GM18870 (cell line): Measurements from ENCODE around the gene NR3C1.
A peak's percentile ranks its signal among the peaks of the same experiment; 100 is the strongest.

Source experiments
- ATAC-seq: cut with Tn5 transposase; IDR thresholded peaks from one replicate; pipeline ENCODE4 v1.9.1; 2021; ENCODE audit warnings: moderate library complexity; ENCODE audit not compliant: unreplicated experiment

Gene NR3C1

DNA sequence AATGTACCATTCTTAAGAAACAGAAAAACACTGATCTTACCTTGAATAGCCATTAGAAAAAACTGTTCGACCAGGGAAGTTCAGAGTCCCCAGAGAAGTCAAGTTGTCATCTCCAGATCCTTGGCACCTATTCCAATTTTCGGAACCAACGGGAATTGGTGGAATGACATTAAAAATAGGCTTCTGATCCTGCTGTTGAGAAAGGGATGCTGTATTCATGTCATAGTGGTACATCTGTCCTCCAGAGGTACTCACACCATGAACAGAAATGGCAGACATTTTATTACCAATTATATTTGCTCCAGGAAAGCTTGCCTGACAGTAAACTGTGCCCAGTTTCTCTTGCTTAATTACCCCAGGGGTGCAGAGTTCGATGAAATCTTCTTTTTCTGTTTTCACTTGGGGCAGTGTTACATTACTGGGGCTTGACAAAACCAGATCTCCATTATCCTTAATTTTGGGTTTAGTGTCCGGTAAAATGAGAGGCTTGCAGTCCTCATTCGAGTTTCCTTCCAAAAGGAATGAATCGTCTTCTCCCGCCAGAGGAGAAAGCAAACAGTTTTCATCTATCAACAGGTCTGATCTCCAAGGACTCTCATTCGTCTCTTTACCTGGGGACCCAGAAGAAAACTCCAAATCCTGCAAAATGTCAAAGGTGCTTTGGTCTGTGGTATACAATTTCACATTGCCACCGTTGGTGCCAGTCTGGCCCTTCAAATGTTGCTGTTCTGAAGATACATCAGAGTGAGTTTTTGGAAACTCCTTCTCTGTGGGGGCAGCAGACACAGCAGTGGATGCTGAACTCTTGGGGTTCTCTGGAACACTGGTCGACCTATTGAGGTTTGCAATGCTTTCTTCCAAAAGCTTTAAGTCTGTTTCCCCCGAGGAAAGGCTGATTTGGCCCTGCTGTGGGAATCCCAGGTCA is 3.6 kb downstream of the NR3C1 start:
- ATAC-seq: no peak

DNA sequence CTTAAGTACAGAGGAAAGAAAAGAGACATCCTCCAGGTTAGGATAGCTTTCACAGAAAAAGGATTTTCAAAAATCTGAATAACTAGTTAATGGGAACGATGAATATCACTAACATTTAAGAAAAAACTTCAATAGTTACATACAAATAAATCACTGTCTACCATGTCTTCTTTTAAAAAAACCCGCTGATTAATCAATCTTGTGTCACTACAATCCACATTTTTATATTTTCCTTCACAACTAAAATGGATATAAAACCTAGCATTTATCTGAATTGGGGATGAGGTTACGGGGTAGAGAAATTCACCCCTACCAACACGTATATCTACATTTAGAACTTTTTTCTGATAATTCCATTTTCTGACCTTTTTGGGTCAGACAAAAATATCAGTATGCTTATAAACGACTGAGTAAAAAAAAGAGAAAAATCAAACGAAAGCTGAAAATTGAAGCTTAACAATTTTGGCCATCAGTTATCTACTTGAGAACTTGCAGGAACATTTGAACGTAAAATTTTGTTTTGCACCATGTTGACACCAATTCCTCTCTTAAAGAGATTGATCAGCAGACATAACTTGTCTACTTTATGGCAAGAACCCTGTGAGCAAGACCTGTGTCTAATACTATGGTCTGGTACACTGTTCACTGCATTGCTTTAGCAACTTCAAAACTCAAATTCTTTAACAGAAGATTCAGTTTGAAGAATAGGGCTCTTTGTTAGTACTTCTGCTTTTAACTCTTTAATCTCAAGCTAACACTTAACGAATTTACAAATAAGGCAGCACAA is 4.8 kb downstream of the NR3C1 start:
- ATAC-seq: no peak

- no peak for ATAC-seq
Measured at GRCh38 chr5:143398053-143398355, 5.5 kb downstream of the NR3C1 start.

GRCh38 chr5:143397302-143398052 is 6.0 kb downstream of the NR3C1 start:
- no peak for ATAC-seq

GRCh38 chr5:143396353-143396940 is 7.0 kb downstream of the NR3C1 start:
- no peak for ATAC-seq

- ATAC-seq: peak; percentile 50
Measured at GRCh38 chr5:143395638-143396352, 7.7 kb downstream of the NR3C1 start.

DNA sequence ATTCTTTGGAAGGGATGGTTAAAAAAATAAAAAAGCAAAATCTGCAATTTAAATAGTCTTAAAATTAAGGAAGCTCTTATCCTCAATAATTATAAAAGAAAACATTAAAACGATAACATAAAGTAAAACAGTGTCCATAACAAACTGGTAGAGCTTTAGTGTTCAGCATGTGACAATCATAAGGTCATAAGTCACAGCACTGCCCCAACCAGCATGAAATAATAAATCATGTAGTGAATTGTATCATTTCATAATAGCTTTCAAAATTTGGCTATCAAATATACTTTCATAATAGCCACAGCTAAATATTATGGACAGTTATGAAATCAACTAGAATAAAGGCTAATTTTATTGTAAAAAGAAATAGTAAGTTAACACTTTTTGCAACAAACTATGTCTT is 10.0 kb downstream of the NR3C1 start:
- no peak for ATAC-seq

- no peak for ATAC-seq
Measured at GRCh38 chr5:143390941-143391340, 12.5 kb downstream of the NR3C1 start.

DNA sequence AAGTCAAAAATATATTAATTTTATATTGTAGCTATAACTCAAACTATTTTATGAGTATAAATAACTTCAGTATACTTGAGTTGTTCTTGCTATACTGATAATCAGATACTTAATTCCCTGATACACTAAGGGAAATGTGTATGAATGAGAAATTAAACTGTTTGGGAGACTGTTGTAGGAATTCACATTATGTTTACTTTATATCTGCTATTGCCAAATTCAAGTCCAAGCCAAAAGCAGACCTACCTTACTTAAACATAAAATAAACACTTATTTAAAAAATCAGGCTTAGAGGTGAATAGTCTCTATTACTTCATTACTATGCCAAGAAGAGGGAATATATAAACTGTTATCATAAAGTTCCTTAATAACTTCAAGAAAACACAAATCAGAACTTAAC is 13.2 kb downstream of the NR3C1 start:
- no peak for ATAC-seq

GRCh38 chr5:143386725-143387124 is 16.8 kb downstream of the NR3C1 start:
- ATAC-seq: no peak

GRCh38 chr5:143384865-143385657 is 18.4 kb downstream of the NR3C1 start:
- ATAC-seq: no peak

DNA sequence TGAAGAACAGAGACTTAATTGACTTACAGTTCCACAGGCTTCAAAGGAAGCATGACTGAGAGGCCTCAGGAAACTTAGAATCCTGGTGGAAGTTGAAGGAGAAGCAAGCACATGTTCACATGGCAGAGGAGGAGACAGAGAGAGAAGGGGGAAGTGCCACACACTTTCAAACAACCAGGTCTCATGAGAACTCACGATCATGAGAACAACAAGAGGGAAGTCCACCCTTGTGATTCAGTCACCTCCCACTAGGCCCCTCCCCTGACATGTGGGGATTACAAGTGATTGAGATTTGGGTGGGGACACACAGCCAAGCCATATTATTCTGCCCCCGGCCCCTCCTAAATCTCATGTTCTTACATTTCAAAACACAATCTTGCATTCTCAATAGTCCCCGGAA is 19.5 kb downstream of the NR3C1 start:
- ATAC-seq: no peak

GRCh38 chr5:143379606-143380005 is 23.9 kb downstream of the NR3C1 start:
- no peak for ATAC-seq

- ATAC-seq: no peak
Measured at GRCh38 chr5:143376911-143377813, 26.3 kb downstream of the NR3C1 start.

- no peak for ATAC-seq
Measured at GRCh38 chr5:143376195-143376779, 27.2 kb downstream of the NR3C1 start.

DNA sequence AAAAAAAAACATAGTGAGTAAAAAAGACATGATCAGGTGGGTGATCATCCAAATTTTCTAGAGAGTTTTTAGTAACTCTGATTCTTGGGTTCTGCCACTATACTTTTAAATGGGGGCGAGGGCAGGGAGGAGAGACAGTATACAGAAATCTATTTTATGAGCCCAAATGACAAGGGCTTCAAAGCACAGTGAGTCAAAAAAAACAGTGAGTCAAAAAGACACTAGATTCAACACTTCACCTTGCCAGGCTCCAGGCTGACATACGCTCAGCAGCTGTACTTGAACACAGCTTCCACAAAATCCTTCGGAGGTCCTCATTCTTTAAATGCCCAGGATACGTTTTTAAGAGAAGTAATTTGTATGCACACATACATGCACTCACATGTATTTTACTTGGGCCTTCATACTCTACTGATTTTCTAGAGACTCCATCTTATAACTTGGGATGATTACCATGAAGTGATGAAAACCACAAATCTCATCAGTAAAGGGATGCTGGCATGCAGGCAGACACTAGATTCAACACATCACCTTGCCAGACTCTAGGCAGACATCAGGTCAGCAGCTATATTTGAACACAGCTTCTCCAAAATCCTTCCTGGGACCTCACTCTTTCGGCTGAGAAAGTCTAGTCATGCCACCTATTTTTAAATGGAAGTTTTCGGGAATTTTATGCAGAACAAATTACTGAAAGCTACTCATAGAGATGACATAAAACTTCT is 28.8 kb downstream of the NR3C1 start:
- ATAC-seq: no peak

- no peak for ATAC-seq
Measured at GRCh38 chr5:143373076-143373475, 30.4 kb downstream of the NR3C1 start.
